Activated naive CD4-positive, alpha-beta T cell treated with Interleukin-2 at 50 U/mL for 16 hours (primary cell): Measurements from ENCODE around the gene DEFB131A.
"Not testable (repeated sequence)": the region's sequence is repeated elsewhere in the genome, so short reads cannot be mapped to it uniquely, and the experiment has no call there.

Source experiments
- DNase-seq: peaks from one replicate; pipeline ENCODE4 v3.0.0-alpha.2; 2020

Gene DEFB131A

GRCh38 chr4:9444114-9444513, at the start of gene DEFB131A:
Gene DEFB131A, plus strand, starts transcription at chr4:9444414. Its CDS starts 120 bp downstream, at chr4:9444534.
- not testable (repeated sequence) for DNase-seq

GRCh38 chr4:9405774-9406173, 38.4 kb upstream of the DEFB131A start:
- DNase-seq, result not testable (repeated sequence)

DNA sequence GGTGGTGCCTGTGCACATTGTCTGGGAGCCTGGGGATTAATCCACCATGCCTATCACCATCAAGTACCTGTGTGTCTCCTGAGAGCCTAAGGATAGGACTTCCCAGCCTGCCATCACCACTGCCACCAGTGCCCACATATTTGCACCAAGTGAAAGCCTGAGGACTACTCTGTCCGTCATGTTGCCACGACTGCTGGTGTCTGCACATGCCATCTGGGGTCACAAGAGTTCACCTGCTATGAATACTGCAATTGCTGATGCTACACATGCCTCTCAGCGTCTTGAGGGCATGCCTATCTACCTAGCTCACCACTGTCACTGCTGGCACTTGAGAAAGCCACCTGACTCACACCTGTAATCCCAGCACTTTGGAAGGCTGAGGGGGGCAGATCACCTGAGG, 37.7 kb upstream of the DEFB131A start:
- DNase-seq, result not testable (repeated sequence)

GRCh38 chr4:9409793-9410192, 34.4 kb upstream of the DEFB131A start:
- no peak for DNase-seq

DNA sequence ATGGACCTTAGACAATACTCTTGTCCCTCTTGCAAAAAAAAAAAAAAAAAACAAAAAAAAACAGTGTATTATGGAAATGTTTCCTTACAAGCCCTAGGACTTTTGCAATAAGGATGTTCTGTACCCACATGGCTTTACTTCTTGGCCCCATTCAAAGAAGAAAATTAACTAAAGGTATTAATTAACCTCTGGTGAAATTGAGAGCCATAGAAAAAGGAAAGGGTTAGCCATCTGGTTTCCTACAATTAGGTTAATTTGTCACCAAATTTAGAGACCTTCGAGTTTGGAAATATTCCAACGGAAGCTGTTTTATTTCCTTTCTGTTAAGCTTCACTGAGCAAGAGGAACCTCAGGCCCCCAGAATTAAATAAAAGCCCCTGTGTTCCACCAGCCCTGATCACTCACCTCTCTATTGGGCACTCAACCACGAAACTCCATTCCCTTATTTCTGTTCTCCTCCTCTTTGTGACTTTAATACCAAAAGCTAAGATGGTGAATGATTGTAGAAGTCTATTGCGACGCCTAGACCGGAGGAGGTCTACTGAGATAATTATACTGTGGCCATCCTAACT, 22.2 kb upstream of the DEFB131A start:
- not testable (repeated sequence) for DNase-seq

GRCh38 chr4:9425916-9426315, 18.3 kb upstream of the DEFB131A start:
- DNase-seq, result not testable (repeated sequence)

DNA sequence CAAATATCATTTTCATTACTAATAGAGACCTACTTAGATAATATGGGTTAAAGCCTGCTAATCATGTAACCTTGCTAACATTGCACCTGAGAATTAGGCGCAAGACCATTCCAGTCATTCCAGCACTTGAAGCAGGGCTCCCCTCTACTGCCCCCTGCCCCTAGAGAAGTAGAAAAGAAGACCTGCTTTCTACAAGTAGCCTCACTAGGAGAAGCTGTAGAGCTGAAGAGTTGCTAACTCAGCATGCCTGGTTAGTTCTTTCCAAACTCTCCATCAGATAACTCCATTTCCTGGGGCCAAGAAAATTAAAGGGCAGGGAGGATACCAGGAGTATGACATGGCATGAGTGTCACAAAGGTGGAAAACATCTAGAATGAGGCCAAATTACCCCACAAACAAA, 14.2 kb upstream of the DEFB131A start:
- not testable (repeated sequence) for DNase-seq

- not testable (repeated sequence) for DNase-seq
These were observed 10.9 kb upstream of the DEFB131A start for GRCh38 chr4:9433320-9433719.

DNA sequence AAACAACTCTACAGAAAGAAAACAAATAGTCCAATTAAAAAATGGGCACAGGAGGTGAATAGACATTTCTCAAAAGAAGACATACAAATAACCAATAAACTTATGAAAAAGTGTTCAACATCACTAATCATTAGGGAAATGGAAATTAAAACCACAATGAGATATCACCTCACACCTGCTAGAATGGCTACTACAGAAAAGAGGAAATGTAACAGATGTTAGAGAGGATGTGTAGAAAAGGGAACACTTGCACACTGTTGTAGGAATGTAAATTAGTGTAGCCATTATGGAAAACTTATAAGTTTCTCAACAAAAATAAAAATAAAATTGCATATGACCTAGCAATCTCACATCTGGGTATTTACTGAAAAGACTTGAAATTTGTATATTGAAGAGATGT, 7.5 kb upstream of the DEFB131A start:
- DNase-seq, result not testable (repeated sequence)

DNA sequence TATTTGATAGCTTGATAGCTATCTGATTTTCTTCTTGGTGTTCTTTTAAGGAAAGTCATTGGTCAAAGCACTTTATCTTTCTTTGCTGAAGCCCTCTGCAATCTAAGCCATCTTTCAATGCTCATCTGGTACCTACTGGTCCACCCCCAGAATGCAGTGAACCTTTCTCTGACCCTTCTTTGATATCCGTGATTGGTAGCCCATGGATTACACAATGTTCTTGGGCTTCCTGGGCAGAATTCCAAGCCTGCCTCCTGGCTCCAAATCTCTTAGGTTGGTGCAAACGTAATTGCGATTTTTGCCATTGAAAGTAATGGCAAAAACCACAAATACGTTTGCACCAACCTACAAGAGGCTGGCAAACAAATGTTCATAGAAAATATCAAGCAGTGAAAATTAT, 1.9 kb upstream of the DEFB131A start:
- not testable (repeated sequence) for DNase-seq

DNA sequence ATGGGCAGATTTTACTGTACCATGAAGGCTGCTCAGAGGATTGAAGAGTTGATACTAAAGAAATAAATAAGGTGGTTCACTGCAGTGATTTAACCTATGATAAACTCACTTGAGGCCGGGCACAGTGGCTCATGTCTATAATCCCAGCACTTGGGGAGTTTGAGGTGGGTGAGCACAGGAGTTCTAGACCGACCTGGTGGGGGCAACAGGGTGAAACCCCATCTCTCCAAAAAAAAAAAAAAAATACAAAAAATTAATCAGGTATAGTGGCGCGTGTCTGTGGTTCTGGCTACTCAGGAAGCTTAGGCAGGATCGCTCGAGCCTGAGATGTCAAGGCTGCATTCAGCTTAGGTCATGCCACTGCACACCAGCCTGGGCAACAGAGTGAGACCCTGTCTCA, 467 bp downstream of the DEFB131A start:
- DNase-seq, result not testable (repeated sequence)

DNA sequence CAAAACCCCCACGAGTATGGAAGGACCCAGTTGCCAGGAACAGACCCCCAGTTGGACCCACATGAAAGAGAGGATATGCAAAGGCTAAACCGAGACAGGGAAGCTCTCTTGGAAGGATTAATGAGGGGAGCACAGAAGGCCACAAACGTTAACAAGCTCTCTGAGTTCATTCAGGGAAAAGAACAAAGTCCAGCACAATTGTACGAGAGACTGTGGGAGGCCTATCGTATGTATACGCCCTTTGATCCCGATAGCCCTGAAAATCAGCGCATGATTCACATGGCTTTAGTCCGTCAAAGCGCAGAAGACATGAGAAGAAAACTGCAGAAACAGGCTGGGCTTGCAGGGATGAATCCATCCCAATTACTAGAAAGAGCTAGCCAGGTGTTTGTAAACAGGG, 8.0 kb downstream of the DEFB131A start:
- DNase-seq, result not testable (repeated sequence)

- not testable (repeated sequence) for DNase-seq
These were observed 10.1 kb downstream of the DEFB131A start for GRCh38 chr4:9454284-9454683.

DNA sequence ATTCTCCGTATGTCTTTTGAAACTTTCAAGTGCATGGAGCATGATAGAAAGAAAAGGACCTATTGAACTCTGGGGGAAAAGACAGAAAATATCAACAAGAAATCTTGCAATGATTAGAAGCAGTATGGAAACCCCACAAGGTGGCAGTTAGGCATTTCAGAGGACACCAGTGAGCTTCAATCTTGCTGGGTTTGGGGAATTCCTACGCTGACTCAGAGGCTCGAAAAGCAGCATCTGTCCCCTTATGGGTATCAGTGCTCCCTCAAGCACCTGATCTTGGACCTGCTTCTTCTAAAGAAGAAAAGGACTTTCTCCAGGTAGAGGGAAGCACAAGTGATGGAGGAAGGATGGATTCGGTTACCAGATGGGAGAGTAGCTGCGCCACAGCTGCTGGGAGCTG, 10.8 kb downstream of the DEFB131A start:
- not testable (repeated sequence) for DNase-seq

DNA sequence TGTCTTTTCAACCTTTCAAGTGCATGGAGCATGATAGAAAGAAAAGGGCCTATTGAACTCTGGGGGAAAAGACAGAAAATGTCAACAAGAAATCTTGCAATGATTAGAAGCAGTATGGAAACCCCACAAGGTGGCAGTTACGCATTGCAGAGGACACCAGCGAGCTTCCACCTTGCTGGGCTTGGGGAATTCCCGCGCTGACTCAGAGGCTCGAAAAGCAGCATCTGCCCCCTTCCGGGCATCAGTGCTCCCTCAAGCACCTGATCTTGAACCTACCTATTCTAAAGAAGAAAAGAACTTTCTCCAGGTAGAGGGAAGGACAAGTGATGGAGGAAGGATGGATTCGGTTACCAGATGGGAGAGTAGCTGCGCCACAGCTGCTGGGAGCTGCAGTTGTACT, 35.3 kb downstream of the DEFB131A start:
- DNase-seq, result not testable (repeated sequence)

GRCh38 chr4:9480066-9480465, 35.9 kb downstream of the DEFB131A start:
- DNase-seq, result not testable (repeated sequence)

- not testable (repeated sequence) for DNase-seq
These were observed 38.7 kb downstream of the DEFB131A start for GRCh38 chr4:9482871-9483270.

GRCh38 chr4:9483682-9484081, 39.5 kb downstream of the DEFB131A start:
- not testable (repeated sequence) for DNase-seq

DNA sequence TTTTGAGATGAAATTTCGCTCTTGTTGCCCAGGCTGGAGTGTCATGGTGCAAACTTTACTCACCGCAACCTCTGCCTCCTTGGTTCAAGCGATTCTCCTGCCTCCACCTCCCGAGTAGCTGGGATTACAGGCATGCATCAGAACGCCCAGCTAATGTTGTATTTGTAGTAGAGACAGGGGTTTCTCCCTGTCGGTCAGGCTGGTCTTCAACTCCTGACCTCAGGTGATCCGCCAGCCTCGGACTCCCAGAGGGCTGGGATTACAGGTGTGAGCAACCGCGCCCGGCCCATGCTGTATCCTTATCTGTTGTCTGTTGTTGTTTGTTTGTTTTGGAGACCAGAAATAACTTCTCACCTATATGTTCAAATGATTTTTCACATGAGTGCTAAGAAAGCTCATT, 42.7 kb downstream of the DEFB131A start:
- DNase-seq, result not testable (repeated sequence)

DNA sequence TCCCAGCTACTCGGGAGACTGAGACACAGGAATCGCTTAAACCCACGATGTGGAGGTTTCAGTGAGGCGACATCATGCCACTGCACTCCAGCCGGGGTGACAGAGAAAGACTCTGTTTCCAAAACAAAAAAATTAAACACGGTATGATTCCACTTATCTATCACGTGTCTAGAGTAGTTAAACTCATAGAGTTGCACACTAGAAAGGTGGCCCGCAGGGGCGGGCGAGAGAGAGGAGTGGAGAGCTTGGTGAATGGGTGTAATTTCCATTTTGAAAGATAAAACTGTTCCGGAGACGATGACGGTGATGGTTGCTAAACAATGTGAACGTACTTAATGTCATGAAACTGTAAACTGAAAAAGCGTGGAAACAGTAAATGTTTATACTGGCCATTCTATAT, 44.6 kb downstream of the DEFB131A start:
- DNase-seq, result not testable (repeated sequence)

DNA sequence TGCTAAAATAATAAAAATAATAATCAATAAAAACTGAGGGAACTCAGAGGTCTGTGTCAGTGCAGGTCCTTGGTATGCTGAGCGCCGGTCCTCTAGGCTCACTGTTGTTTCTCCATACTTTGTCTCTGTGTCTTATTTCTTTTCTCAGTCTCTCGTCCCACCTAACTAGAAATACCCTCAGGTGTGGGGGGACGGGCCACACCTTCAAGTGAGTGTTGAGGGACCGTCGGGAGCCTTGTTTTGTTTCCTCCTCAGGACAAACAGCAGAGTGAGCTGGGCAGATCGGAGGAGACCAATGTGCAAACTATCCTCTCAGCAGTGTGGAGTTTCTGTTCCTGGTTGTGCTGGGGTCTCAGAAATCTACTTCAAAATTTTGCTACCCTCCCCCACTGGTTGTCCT, 46.3 kb downstream of the DEFB131A start:
- DNase-seq, result not testable (repeated sequence)

GRCh38 chr4:9490986-9491385, 46.8 kb downstream of the DEFB131A start:
- not testable (repeated sequence) for DNase-seq

- DNase-seq, result not testable (repeated sequence)
These were observed 49.4 kb downstream of the DEFB131A start for GRCh38 chr4:9493589-9493988.

DNA sequence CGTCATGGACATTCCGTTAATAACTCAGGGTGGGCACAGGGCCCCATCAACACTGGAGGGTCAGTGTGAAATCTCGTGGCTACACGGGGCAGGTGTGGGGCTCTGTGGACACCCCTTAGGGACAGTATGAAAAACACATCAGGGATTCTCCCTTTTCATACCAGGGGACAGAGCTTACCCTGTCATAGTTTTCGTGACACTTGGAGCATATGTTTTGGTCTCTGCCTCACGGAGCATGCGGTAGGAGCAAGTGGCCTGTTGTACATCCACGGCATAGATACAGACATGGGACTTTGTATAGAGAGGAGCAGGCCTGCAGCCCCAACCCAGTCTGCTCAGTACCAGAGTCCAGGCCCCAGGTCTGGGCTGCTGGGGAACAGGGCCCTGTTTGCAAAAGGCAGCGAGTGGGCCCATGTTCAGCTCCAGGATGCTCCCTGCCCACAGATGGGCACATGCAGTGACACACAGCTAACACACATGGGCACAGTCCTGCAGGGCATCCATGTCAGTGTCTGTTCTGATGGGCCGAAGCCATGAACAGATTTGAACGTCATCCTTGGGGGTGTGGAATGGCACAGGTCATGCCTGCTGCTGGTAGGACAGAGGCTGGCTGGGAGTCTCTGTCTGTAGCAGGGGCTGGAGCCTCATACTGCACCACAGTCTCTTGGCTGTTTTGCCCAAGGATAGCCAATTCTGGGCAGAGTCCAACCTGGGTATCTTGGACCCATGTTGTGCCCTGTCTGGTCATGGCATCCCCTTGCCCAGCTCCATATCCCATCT, 50.2 kb downstream of the DEFB131A start:
- DNase-seq, result not testable (repeated sequence)
